DND-41 (cell line): ENCODE data around the gene ERC1.

Experiments used
- ATAC-seq: fragments of 200-7000 bp; cut with Tn5 transposase; 3 replicates; pipeline ENCODE4 v1.9.1; 2021; ENCODE audit warnings: low read depth; ENCODE audit not compliant: insufficient read depth
- DNase-seq: peaks from one replicate; pipeline ENCODE4 v3.0.0-alpha.2; 2020
- H2AFZ ChIP-seq: 2 replicates; pipeline ENCODE4 v1.6.0; 2012; ENCODE audit warnings: low read depth, low read length
- H3K27ac ChIP-seq: 2 replicates; pipeline ENCODE4 v1.5.1; 2012; ENCODE audit warnings: low read length, inconsistent platforms
- H3K27me3 ChIP-seq: fragments of 200-600 bp; sonication (generic); 2 replicates; pipeline ENCODE4 v1.6.0; 2012; ENCODE audit warnings: low read length, mild to moderate bottlenecking, inconsistent platforms; ENCODE audit not compliant: insufficient read depth, poor library complexity
- H3K36me3 ChIP-seq: 2 replicates; pipeline ENCODE4 v1.5.1; 2012; ENCODE audit warnings: low read length, inconsistent platforms; ENCODE audit not compliant: insufficient read depth
- H3K4me1 ChIP-seq: 2 replicates; pipeline ENCODE4 v1.5.1; 2012; ENCODE audit warnings: mild to moderate bottlenecking, low read length; ENCODE audit not compliant: insufficient read depth
- H3K4me2 ChIP-seq: 2 replicates; pipeline ENCODE4 v1.6.0; 2012; ENCODE audit warnings: mild to moderate bottlenecking, moderate library complexity, low read length, inconsistent platforms; ENCODE audit not compliant: insufficient read depth
- H3K4me3 ChIP-seq, 2 experiments: fragments of 200-600 bp in 1 of 2; shearing (Covaris generic) in 1 of 2; 2 replicates each; pipeline ENCODE4 v1.5.1; 2012 to 2016; ENCODE audit warnings: inconsistent platforms in 2 of 2, low read length in 2 of 2, mild to moderate bottlenecking in 2 of 2, low read depth in 1 of 2, moderate library complexity in 1 of 2
- H3K79me2 ChIP-seq: 2 replicates; pipeline ENCODE4 v1.6.0; 2012; ENCODE audit warnings: low read length, inconsistent platforms; ENCODE audit not compliant: insufficient read depth
- H3K9ac ChIP-seq: 2 replicates; pipeline ENCODE4 v1.6.0; 2012; ENCODE audit warnings: low read depth, mild to moderate bottlenecking, inconsistent platforms, low read length, moderate library complexity
- H3K9me3 ChIP-seq: 2 replicates; pipeline ENCODE4 v1.5.1; 2012; ENCODE audit warnings: low read length, moderate library complexity, mild to moderate bottlenecking, inconsistent platforms; ENCODE audit not compliant: insufficient read depth, severe bottlenecking
- H4K20me1 ChIP-seq: 2 replicates; pipeline ENCODE4 v1.6.0; 2012; ENCODE audit warnings: low read length; ENCODE audit not compliant: insufficient read depth
- CTCF ChIP-seq: IDR thresholded peaks from 2 replicates; pipeline ENCODE4 v1.5.1; 2012; ENCODE audit warnings: borderline replicate concordance, low read length, moderate library complexity, mild to moderate bottlenecking; ENCODE audit not compliant: poor library complexity, severe bottlenecking; ENCODE audit errors: extremely low read depth
- EZH2 ChIP-seq: IDR thresholded peaks from 3 replicates; pipeline ENCODE4 v1.6.1; 2012; ENCODE audit warnings: borderline replicate concordance, low read depth, mild to moderate bottlenecking, moderate library complexity, low read length, inconsistent platforms; ENCODE audit not compliant: severe bottlenecking

The ERC1 gene

DNA sequence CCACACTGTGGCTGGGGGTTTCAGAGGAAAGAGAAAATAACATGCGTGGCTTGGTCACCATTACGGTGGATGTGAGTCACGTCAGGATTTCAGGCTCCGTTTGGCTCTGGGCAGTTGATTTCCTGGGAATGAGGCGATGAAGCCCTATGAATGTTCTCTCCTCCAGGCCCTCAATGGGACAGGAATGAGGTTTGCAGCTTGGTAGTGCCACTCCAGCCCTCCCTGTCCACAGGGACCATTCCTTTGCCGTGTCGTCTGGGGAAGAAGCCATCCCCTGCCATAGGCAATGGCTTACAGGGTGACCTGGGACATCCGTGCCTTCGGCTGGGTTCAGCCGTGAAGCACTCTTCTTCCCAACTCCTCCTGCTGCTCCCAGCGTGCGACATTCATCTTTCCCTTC, 508.3 kb downstream of the ERC1 start:
- no peak overlapping the region for H3K9ac ChIP-seq

DNA sequence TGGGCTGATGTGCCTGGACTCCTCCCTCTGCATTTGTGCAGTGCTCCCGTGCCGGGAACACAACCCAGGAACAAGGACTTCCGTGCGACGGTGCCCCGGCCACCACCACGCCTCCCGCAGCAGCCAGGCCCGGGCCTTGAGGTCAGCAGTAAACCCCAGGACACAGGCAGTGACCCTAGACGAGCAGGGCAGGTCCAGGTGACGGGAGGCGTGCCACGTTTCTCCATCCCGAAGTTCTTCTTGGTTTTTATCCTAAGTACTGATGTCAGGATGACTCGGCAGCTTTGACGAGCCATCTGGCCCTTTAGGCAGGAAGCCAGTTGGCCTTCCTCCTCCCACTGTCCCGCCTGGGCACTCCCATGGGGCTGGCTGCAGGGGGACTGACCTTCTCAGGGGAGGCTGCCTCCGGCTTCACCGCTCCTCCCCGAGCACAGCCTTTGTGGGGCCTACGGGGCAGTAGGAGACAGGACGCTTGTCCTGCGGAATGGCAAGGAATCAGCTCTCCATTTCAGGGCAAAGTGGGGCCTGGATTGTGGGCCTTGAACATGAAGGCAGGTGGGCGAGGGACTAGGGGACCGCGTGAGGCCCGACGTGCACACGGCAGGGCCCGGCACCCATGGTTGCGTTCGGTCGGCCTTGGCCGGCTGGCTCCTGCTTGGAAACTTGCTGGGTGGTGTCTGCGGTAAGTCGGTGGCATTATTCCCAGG, 509.2 kb downstream of the ERC1 start:
- no peak overlapping the region for H3K4me2 ChIP-seq
- no peak for ATAC-seq
- no peak for DNase-seq

More for the DNA sequence above, 508.3 kb downstream of the ERC1 start:
- peaks cover 5% of the 10 kb centered on the region for H3K27me3 ChIP-seq
- no peaks in the 10 kb centered on the region for H3K9me3 ChIP-seq
- H2AFZ ChIP-seq: no peak overlapping the region
- H3K4me2 ChIP-seq: no peak overlapping the region
- H3K79me2 ChIP-seq: no peaks in the 10 kb centered on the region
- no peak overlapping the region for H3K27ac ChIP-seq
- DNase-seq (no peak), ATAC-seq (no peak)
- TF ChIP-seq CTCF (no peak), EZH2 (no peak)
- no peak overlapping the region for H3K4me3 ChIP-seq
- no peaks in the 10 kb centered on the region for H4K20me1 ChIP-seq
- no peaks in the 10 kb centered on the region for H3K36me3 ChIP-seq
- 0 out of 2 replicates have a peak, but pooled peaks cover 3% of the 10 kb centered on the region for H3K4me1 ChIP-seq

GRCh38 chr12:1501001-1501400, 510.0 kb downstream of the ERC1 start:
- DNase-seq (no peak), ATAC-seq (no peak)
- H4K20me1 ChIP-seq: no peaks in the 10 kb centered on the region
- peaks cover 15% of the 10 kb centered on the region for H3K27me3 ChIP-seq
- no peaks in the 10 kb centered on the region for H3K79me2 ChIP-seq
- H3K9me3 ChIP-seq: no peaks in the 10 kb centered on the region
- TF ChIP-seq CTCF (no peak), EZH2 (no peak)
- no peak overlapping the region for H2AFZ ChIP-seq
- no peak overlapping the region for H3K4me2 ChIP-seq
- H3K9ac ChIP-seq: no peak overlapping the region
- no peak overlapping the region for H3K4me3 ChIP-seq
- no peak overlapping the region for H3K27ac ChIP-seq
- 0 out of 2 replicates have a peak, but pooled peaks cover 3% of the 10 kb centered on the region for H3K4me1 ChIP-seq
- H3K36me3 ChIP-seq: no peaks in the 10 kb centered on the region

More for the DNA sequence above, 509.2 kb downstream of the ERC1 start:
- peaks cover 11% of the 10 kb centered on the region for H3K27me3 ChIP-seq
- H3K4me3 ChIP-seq: no peak overlapping the region
- no peaks in the 10 kb centered on the region for H3K79me2 ChIP-seq
- no peak overlapping the region for H2AFZ ChIP-seq
- no peaks in the 10 kb centered on the region for H3K36me3 ChIP-seq
- no peak overlapping the region for H3K27ac ChIP-seq
- no peak overlapping the region for H3K9ac ChIP-seq
- no peaks in the 10 kb centered on the region for H3K9me3 ChIP-seq
- H4K20me1 ChIP-seq: no peaks in the 10 kb centered on the region
- 0 out of 2 replicates have a peak, but pooled peaks cover 3% of the 10 kb centered on the region for H3K4me1 ChIP-seq
- TF ChIP-seq EZH2: no peak

GRCh38 chr12:1501695-1502378, 510.8 kb downstream of the ERC1 start:
- Histone ChIP-seq H3K27me3 (peaks cover 15% of the 10 kb centered on the region), H3K4me1 (0 out of 2 replicates have a peak, but pooled peaks cover 3% of the 10 kb centered on the region), H3K36me3 (no peaks in the 10 kb centered on the region), H3K4me3 (no peak overlapping the region), H3K27ac (no peak overlapping the region), H4K20me1 (no peaks in the 10 kb centered on the region), H3K79me2 (no peaks in the 10 kb centered on the region), H2AFZ (no peak overlapping the region), H3K9me3 (no peaks in the 10 kb centered on the region), H3K9ac (no peak overlapping the region), H3K4me2 (no peak overlapping the region)
- ATAC-seq (no peak), DNase-seq (no peak)
- TF ChIP-seq EZH2 (no peak), CTCF (no peak)
